HG03135 (cell line): ENCODE data around the gene DLGAP4.
"Not testable (repeated sequence)": the region's sequence is repeated elsewhere in the genome, so short reads cannot be mapped to it uniquely, and the experiment has no call there.

Experiments
- ATAC-seq: cut with Tn5 transposase; IDR thresholded peaks from one replicate; pipeline ENCODE4 v1.9.1; 2021; ENCODE audit warnings: mild to moderate bottlenecking, moderate library complexity; ENCODE audit not compliant: unreplicated experiment

DLGAP4 gene

DNA sequence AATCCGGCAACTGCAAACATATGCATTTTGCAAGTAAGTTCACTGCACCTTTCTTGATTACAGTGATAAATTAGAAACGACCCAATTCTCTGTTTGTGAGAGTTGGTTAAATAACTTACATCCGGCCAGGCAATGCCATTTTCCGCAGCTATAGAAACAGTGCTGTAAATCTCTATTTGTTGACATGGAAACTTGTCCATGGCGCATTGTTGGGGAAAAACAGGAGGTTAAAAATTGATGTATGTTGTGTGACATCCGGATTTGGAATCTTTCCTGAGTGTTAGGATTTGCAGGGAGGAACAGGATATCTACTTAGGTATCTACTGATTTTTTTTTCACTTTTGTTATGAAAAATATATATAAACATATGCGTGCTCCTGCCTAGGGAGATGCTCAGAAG lies 66.5 kb downstream of the DLGAP4 start:
- ATAC-seq: no peak

DNA sequence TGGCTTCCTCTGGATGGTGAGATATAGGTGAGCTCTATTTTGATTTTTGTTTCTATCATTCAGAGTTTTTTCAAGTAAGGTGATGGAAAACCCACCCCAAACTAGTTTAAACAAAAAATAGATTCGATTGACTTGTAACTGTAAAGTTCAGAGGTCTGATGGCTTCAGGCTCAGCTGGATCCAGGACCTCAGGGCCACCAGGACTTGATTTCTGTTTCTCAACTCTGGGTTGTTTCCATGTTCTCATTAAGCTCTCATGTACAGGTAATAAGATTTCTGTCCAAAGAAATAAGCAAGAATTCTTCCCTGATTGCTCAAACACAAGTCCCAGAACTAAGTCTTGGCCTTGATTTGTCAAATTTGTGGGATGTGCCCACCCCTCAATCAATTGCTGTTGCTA lies 67.0 kb downstream of the DLGAP4 start:
- no peak for ATAC-seq

DNA sequence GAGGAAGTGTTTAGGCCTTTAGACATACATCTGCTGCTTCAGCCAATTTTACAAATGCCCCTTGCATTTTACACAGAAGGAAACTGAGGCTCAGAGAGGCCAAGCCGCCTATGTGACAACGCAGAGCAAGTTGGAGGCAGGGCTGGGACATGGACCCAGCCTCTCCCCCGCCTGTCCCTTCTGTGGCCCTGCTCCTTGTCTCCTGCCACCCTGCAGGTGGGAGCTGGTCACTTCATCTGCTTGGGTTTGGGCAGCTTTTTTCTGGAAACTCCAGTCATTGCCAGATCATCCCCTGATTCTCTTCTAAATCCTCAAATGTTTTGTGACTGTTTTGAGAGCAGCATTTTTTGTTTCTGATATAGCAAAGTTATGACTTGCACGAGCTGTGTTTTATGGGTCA lies 68.9 kb downstream of the DLGAP4 start:
- no peak for ATAC-seq

DNA sequence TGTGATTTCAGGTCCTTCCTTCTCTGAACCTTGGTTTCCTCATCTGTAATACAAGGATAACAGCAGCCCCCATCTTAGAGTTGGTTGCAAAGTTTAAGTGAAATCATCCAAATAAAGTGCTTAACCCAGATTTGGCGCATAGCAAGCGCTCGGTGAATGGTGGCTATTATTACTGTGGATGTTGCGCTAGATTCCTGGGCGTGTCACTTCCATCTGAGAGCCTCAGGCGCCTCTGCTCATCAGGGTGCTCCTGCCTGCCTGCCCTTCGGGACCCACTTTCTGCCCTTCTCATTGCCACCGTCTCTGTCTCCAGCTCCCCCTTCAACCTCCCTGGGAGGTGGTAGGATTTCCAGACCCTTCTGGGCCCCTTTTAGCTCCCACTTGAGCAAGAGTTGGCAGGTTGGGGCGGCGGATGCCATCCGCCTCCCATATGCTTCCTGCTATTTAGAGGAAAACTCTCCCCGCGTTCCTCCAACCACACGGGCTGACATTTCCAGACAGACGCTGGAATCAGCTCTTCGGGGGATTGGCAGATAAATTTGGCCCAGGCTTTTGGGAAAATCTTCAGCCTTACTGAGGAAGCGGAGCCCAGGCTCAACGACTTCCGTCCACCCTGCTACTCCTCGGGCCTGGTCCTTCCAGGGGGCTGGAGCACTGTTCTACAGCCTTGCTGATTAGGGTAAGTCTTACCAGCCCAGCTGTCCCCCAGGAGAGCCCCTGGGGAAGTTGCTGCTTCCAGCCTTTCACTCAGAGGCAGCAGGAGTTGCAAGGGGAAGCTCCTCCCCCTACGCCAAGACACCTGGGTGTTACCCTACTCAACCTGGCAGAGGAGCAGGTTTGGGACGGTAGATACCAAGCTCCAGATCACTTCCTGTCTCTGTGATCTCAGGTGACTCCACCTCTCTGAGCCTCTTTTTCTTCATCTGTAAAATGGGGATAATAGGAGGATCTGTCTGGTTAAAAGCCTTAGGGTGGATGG lies 71.5 kb downstream of the DLGAP4 start:
- no peak for ATAC-seq

DNA sequence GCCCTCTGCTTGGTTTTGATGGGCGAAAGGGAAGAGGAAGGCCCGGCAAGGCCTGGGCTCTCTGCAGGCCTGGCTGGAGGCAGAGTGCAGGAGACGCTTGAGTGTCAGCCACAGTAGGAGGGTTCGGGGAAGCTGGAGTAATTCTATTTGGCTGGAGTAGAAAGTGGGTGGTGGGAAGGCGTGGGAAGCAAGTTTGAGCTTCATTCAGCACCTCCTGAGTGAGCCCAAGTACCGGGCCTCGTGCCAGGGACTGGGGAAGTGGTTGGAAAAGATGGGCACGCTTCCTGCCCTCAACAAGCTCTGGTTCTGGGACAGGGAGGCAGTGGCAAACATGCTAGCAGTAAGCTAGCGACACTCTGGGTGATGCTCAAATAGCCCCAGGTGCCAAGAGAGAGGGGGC lies 72.5 kb downstream of the DLGAP4 start:
- ATAC-seq: no peak

DNA sequence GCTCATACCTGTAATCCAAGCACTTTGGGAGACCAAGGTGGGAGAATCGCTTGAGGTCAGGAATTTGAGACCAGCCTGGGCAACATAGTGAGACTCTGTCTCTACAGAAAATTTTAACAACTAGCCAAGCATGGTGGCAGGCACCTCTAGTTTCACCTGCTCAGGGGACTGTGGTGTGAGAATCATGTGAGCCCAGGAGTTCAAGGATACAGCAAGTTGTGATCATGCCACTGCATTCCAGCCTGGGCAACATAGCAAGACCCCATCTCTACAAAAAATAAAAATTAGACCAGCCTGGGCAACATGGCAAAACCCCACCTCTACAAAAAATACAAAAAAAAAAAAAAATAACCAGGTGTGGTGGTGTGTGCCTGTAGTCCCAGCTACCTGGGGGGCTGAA lies 73.8 kb downstream of the DLGAP4 start:
- not testable (repeated sequence) for ATAC-seq

DNA sequence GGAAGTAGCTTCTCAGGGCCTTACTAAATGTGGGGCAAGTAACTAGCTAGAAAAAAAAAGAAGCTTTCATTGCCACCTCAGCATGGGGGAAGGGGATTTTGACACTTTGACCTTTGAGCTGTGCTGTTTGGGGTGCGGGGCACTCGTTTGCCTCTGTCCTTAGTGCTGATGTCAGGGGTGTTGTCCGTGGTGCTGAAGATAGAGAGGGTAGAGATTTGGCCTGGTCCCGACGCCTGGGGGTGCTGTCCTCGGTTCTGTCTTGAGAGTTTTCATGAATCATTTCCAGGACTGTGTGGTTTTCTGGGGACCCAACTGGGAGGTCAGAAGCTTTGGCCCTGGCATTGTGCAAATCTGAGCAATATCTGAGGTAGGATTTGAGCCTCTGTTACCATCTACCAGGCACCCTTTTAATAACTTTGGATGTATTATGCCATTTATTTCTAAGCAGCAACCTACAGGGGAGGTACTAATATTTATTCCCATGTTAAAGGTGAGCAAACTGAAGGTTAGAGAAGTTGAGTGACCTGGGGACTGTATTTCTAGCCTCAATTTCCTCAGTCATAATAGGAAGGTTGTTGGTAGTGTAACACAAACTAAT lies 78.0 kb downstream of the DLGAP4 start:
- ATAC-seq: no peak

DNA sequence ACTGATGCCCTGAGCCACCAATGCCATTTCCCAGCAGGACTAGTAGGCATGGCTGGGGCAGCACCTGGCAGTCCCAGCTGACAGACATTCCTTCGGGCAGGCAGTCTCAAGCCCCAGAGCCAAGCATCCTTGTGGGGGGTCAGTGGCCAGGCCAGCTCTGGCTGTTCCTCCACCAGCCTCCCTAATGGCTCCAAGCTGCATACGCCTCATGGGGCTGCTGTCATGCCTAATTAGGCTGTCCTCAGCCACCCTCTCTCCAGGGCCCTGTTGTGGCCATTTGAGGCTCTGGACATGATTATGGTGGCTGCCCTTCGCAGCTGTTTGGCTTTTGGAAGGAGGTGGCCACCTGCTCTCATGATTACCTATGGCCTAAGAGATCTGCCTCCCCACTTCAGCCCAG lies 79.4 kb downstream of the DLGAP4 start:
- ATAC-seq: no peak

DNA sequence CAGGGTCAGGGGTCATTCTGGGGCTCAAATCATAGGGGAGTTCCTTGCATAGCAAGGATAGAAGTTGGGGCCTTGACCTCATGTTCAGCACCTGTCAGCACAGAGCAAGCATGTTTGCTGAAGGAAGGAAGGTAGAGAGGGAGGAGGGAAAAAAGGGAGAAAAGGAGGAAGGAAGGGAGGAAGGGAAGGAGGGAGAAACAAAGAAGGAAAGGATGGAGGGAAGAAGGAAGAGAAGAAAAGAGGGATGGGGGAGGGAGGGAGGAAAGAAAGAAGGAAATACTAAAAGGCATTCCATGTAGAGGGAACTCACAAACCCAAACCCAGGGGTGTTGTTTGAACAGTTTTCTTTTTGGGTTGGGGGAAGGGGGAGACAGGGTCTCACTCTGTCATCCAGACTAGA lies 80.1 kb downstream of the DLGAP4 start:
- ATAC-seq: no peak

DNA sequence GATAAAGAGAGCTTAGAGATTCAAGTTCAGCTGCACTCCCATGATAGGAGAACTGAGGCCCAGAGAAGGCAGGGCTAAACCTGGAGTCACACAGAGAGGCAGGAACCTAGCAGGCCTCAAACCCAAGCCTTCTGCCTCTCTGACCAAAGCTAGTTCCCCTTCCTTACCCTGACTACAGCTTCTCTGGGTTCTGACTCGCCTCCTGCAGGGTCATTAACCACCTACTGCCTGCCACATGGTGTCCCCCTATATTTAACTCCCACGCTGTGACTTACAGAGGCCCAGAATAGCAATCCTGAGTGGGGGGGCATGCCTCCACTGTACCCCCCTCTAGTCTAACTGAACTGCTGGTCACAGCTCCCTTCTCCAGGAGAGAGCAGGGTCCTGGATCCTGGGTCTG lies 84.1 kb downstream of the DLGAP4 start:
- ATAC-seq: no peak

DNA sequence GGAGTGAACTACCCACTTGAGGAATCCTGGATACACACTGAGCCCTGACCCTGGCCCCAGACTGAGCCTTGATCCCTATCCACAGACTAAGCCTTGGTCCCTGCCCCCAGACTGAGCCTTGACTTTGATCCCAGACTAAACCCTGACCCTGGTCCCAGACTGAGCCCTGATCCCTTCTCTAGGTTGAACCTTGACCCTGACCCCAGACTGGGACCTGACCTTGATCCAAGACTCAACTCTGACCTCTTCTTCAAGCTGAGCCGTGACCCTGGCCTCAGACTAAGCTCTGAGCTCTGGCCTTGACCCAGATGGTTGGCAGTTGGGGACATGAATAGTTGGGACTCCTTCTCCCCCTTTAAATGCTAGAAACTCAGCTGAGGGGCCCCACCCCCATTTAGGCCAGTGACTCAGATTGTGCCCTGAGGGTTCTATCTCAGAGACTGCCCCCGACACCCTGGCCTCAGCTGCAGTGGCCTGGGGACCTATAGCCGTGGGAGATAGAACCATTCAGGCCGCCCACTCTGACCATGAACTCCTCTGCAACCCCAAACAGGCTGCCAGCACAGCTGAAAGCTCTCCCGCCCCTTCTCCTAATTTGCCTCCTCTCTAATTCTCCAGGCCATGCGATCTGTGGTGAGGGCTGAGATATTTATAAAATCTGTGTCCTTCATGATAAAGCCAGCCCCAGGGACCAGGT lies 84.7 kb downstream of the DLGAP4 start:
- ATAC-seq: no peak

DNA sequence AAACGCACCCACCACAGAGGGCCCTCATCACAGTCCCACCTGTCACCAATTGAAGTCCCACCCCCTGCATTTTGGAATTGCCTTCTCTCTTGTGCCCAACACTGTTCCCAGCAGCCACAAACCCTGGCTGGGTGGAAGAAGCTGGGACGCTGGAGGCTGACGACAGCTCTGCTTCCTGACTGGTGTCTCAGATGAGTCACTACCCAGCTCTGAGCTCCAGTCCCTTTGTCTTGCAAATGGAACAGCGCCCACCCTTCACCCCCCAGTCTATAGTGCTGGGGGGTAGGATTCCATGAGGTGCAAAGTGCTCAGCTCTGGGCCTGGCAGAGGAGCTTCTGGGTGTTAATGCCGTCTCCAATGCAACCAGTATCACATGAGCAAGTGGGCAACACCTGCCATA lies 85.3 kb downstream of the DLGAP4 start:
- no peak for ATAC-seq

DNA sequence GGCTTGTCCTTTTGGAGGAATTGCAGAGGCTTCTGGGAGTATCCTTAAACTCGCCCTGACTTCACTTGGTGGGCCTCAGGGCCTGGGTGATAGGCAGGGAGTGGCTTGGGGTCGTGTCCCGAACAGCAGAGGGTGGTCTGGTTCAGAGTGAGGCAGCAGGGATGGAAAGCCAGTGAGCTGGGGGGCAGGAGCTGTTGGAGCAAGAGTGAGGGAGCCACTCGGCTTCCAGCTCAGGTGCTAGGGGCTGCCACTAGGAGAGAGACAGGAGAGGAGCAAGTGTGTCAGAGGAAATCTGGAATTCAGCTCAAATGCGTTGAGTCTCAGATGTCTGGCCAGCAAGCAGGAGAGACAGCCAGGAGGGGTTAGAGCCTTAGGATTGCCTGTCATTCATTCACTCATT lies 85.8 kb downstream of the DLGAP4 start:
- no peak for ATAC-seq

DNA sequence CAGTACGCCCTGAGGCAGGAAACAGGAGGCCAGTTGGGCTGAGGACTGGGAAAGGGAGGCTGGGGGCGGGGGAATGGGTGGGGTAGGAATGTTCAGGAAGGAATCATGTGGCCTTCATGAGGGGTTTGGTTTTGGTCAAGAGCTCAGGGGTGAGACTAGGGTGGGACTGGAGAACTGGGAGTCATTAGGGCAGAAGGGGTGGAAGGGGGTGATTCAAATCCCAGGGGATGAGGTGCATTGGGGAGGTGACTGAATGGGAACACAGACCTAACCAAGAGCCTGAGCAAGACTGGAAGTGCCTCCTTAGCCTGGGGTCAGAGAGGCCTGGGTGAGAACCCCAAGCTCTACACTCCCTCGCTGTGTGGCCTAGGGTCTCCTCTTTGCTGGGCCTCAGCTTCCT lies 86.8 kb downstream of the DLGAP4 start:
- ATAC-seq: no peak

DNA sequence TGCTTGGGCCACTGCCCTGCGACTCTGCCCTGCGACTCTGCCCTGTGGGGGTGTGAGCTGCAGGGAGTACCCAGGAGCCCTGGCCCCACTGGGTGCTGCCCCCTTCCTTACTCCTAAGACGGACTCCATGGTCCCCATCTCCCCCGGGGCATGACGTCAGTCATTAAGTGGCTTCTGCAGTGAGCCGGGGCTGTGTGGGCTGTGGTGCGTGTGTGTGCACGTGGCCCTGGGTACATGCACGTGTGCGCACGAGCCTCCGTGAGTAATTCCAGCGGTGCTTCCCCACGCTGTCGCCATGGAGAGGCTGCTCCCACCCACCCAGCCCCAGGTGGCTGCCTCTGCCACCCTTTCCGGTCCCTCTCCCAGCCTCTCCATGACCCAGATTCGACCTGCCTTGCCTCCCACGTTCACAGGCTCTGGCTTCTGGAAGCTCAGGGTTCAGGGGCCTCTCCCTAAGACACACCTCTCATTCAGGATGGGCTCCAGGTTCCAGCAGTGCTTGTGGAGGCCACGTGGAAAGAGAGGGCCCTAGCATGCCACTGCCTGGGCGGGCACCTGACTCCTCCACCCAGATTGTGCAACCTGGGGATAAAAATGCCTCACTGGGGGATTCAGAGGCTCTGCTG lies 88.3 kb downstream of the DLGAP4 start:
- ATAC-seq: no peak

DNA sequence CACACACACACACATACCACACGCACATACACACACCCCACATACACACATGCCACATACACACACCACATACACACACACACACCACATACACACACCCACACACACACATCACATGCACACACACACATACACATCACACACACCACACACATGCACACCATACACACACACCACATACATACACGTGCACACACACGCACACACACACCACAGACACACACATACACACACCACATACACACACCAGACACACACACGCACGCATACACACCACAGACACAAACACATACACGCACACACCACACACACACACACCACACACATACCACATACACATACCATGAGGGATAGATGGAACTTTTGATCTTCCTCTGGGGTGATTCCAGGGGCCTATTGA lies 90.2 kb downstream of the DLGAP4 start:
- ATAC-seq: no peak

DNA sequence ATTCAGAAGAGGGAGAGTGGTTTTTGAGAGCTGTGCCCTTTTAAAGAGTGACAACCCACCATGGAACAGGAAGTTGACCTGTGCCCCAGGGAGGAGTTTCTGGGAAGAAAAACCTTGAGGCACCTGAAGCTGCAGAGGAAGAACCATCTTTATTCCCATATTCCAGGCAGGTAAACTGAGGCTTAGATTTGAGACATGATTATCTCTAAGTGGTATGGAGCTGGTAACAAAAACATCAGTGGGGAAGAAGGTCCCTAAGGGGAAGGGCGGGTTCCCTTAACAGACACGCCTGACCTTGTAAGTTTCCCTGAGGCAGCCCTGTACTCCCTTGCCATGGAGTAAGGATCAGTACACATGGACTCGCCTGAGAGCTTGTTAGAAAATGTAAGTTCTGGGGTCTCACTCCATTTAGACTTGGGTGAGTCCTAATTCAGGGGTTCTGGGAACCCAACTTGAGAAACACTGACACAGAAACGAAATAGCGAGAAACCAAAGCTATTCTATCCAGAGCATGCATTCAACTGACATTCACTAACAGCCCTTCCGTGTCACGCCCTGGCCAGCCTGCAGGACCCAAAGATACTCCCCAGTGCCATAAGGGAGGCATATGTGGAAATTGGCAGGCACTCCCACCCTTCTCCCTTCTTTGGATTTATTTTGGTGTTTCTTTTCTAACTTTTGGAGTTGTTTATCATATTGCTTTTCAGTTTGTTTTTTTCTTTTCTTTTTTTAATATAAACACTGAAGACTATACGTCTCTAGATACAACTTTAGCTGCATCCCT lies 90.9 kb downstream of the DLGAP4 start:
- ATAC-seq: no peak

DNA sequence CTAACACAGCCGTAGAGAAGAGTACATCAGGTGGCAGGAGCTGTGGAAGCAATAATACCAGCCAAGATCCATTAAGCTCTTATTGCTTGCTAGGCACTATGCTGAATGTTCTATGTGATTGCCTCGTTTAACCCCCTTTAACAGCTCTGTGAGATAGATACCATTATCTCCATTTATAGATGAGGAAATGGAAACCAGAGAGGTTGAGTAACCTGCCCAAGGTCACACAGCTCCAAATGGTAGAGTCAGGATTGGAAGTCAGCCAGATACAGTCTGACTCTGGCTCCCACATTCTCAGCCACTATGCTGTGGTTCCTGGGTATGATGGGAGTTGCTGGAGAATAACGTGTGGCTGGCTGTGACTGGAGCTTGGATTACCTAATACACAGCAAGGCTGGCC lies 92.4 kb downstream of the DLGAP4 start:
- ATAC-seq: no peak

DNA sequence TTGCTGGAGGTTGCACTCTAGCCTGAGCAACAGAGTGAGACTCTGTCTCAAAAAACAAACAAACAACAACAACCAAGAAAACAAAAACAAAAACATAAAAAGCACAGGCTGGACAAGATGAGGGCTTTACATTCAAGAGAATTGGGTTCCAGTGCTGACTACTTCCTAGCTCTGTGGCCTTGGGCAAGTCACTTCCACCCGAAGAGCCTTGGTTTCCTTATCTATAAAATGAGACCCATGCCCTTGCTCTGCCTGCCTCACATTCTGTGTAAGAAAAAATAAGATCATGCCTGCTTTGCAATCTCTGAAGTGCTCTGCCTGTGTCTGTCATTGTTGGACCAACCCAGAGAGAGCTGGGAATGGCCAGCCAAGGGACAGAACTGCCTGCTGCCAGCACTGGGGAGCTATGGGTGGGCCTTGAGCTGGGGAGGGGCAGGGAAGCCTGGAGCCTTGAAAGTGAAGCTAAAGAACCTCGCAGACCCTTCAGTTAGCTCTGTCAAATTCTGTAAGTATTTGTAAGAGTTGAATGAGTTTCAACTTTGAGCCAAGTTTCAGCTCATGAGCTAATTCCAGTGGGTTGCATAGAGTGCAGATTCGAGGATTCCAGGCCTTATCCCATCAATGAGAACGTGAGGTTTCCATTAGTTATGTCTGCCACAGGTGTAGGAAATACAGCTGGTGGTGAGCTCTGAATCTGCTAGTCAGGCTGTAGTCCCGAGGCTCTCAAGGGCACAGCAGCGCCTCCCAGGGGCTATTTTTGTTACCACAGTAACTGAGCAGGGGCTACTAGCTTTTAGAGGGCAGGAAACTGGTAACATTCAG lies 93.2 kb downstream of the DLGAP4 start:
- ATAC-seq: no peak
